Liver (tissue), 9 donors: Measurements from ENCODE around the gene ENTR1. TPM values are rescaled to one million over a fixed set of nuclear protein-coding genes. Genes with fewer than 3 reads are reported as not detected.

ENCODE experiments used
- DNase-seq: peaks from one replicate; pipeline ENCODE4 v3.0.0-alpha.2; 2017; ENCODE audit warnings: low spot score
- H3K27ac ChIP-seq, 2 donors: one replicate each; pipeline ENCODE4 v1.7.0; 2013; ENCODE audit warnings: inconsistent platforms in 2 of 2, low read length in 2 of 2, control low read depth in 1 of 2, low read depth in 1 of 2, mild to moderate bottlenecking in 1 of 2
- H3K27me3 ChIP-seq, 4 donors: one replicate each; pipeline versions ENCODE4 v1.6.1 to v1.7.0; 2013; ENCODE audit warnings: low read length in 3 of 4, inconsistent platforms in 1 of 4, mild to moderate bottlenecking in 1 of 4, moderate library complexity in 1 of 4; ENCODE audit not compliant: control insufficient read depth in 4 of 4, insufficient read depth in 4 of 4
- H3K36me3 ChIP-seq, 4 donors: one replicate each; pipeline versions ENCODE4 v1.6.1 to v1.7.0; 2013; ENCODE audit warnings: low read length in 3 of 4, mild to moderate bottlenecking in 3 of 4, low read depth in 1 of 4, moderate library complexity in 1 of 4; ENCODE audit not compliant: control insufficient read depth in 4 of 4, insufficient read depth in 3 of 4
- H3K4me1 ChIP-seq, 4 donors: one replicate each; pipeline versions ENCODE4 v1.6.1 to v1.7.0; 2013; ENCODE audit warnings: low read length in 3 of 4, mild to moderate bottlenecking in 3 of 4, moderate library complexity in 1 of 4; ENCODE audit not compliant: control insufficient read depth in 4 of 4, insufficient read depth in 4 of 4
- H3K4me3 ChIP-seq, 3 donors: one replicate each; pipeline versions ENCODE4 v1.6.1 to v1.7.0; 2013; ENCODE audit warnings: low read length in 3 of 3, control low read depth in 1 of 3, low read depth in 1 of 3, mild to moderate bottlenecking in 1 of 3
- H3K9ac ChIP-seq, 2 donors: one replicate each; pipeline ENCODE4 v1.7.0; 2013; ENCODE audit warnings: low read length in 2 of 2, mild to moderate bottlenecking in 2 of 2, moderate library complexity in 2 of 2, control low read depth in 1 of 2, low read depth in 1 of 2
- H3K9me3 ChIP-seq, 4 donors: one replicate each; pipeline versions ENCODE4 v1.6.1 to v1.7.0; 2013; ENCODE audit warnings: low read length in 3 of 4; ENCODE audit not compliant: control insufficient read depth in 4 of 4
- ATF3 ChIP-seq: IDR thresholded peaks from 2 replicates; pipeline ENCODE4 v1.6.1; 2016; ENCODE audit warnings: antibody characterized with exemption
- CTCF ChIP-seq: fragments of 150-350 bp; IDR thresholded peaks from 2 replicates; pipeline ENCODE4 v1.5.1; 2017; ENCODE audit warnings: improper control_type of control experiment, low read depth, low read length; ENCODE audit not compliant: missing input control
- EGR1 ChIP-seq, 2 donors: IDR thresholded peaks; 2 replicates each; pipeline ENCODE4 v1.6.1; 2016 to 2018; ENCODE audit warnings: antibody characterized with exemption in 2 of 2, low read depth in 2 of 2
- FOXA1 ChIP-seq: IDR thresholded peaks from 2 replicates; pipeline ENCODE4 v1.6.1; 2016; ENCODE audit warnings: antibody characterized with exemption
- FOXA2 ChIP-seq: IDR thresholded peaks from 2 replicates; pipeline ENCODE4 v1.6.1; 2016; ENCODE audit warnings: antibody characterized with exemption
- GABPA ChIP-seq, 2 donors: IDR thresholded peaks in 1 of 2; conservative IDR thresholded peaks in 1 of 2; 2 replicates each; pipeline ENCODE4 v1.6.1; 2016; ENCODE audit warnings: antibody characterized with exemption in 2 of 2, mild to moderate bottlenecking in 1 of 2, moderate library complexity in 1 of 2
- HNF4A ChIP-seq, 2 donors: conservative IDR thresholded peaks; 2 replicates each; pipeline ENCODE4 v1.6.1; 2016; ENCODE audit warnings: antibody characterized with exemption in 2 of 2, mild to moderate bottlenecking in 2 of 2
- HNF4G ChIP-seq: IDR thresholded peaks from 2 replicates; pipeline ENCODE4 v1.6.1; 2016; ENCODE audit warnings: antibody characterized with exemption
- JUND ChIP-seq, 2 donors: IDR thresholded peaks; 2 replicates each; pipeline ENCODE4 v1.6.1; 2016; ENCODE audit warnings: antibody characterized with exemption in 2 of 2
- MAX ChIP-seq: IDR thresholded peaks from 2 replicates; pipeline ENCODE4 v1.6.1; 2016; ENCODE audit warnings: antibody characterized with exemption
- NR2F2 ChIP-seq: IDR thresholded peaks from 2 replicates; pipeline ENCODE4 v1.6.1; 2016; ENCODE audit warnings: antibody characterized with exemption
- RAD21 ChIP-seq, 2 donors: IDR thresholded peaks; 2 replicates each; pipeline ENCODE4 v1.6.1; 2016; ENCODE audit warnings: antibody characterized with exemption in 2 of 2, mild to moderate bottlenecking in 2 of 2
- REST ChIP-seq: IDR thresholded peaks from 2 replicates; pipeline ENCODE4 v1.6.1; 2016; ENCODE audit warnings: antibody characterized with exemption, mild to moderate bottlenecking
- RXRA ChIP-seq, 2 donors: IDR thresholded peaks; 2 replicates each; pipeline ENCODE4 v1.6.1; 2017 to 2018; ENCODE audit warnings: antibody characterized with exemption in 2 of 2, mild to moderate bottlenecking in 1 of 2
- SP1 ChIP-seq: IDR thresholded peaks from 2 replicates; pipeline ENCODE4 v1.6.1; 2018; ENCODE audit warnings: antibody characterized with exemption, mild to moderate bottlenecking
- TAF1 ChIP-seq: conservative IDR thresholded peaks from 2 replicates; pipeline ENCODE4 v1.6.1; 2016; ENCODE audit warnings: antibody characterized with exemption, mild to moderate bottlenecking
- YY1 ChIP-seq: IDR thresholded peaks from 2 replicates; pipeline ENCODE4 v1.6.1; 2016; ENCODE audit warnings: antibody characterized with exemption, mild to moderate bottlenecking
- ZBTB33 ChIP-seq: IDR thresholded peaks from 2 replicates; pipeline ENCODE4 v1.6.1; 2016; ENCODE audit warnings: antibody characterized with exemption
- WGBS: extraction: QIAGEN DNeasy Blood & Tissue Kit; methylation state at CpG from one replicate; pipeline ENCODE4 v1.1.7; 2013; 5-methylcytosine and 5-hydroxymethylcytosine counted together
- polyA plus RNA-seq, 2 donors: library from polyadenylated mRNA; stranded (reverse) in 1 of 2; unstranded in 1 of 2; fragments of 200-250 nt in 1 of 2; fragments of >200 nt in 1 of 2; fragmentation: Nextera tagmentation in 1 of 2; extraction: Ambion mirVana in 1 of 2; gene quantifications; one replicate each; pipeline versions ENCODE4 v1.2.1 to v1.2.3, GENCODE V29; 2013 to 2015
- total RNA-seq, 2 donors: library from RNA; depleted of rRNA; stranded (reverse); fragments of >200 nt; gene quantifications; one replicate each; pipeline ENCODE4 v1.2.3, GENCODE V29; 2014
- donor health status: healthy.
- donor health status: healthy.
- donor health status: healthy.
- donor health status: healthy.
- donor health status: healthy.

The ENTR1 gene
- total and polyA plus RNA-seq, 4 donors, result 11.0 to 28.1 (median 19.1) TPM

GRCh38 chr9:136376457-136376856 is 34.0 kb downstream of the ENTR1 start:
- TF ChIP-seq HNF4G (no peak), HNF4A (conservative IDR thresholded peaks at IDR 0.05) (no peak), ZBTB33 (no peak), EGR1 (IDR thresholded peaks at IDR 0.05; ENCODE audit: low read depth in 2 of 2) (no peak), MAX (no peak), GABPA (IDR thresholded peaks at IDR 0.05 in 1 of 2, conservative IDR thresholded peaks at IDR 0.05 in 1 of 2) (no peak), RXRA (IDR thresholded peaks at IDR 0.05) (no peak), YY1 (no peak), ATF3 (no peak), NR2F2 (no peak), FOXA1 (no peak), SP1 (no peak), JUND (IDR thresholded peaks at IDR 0.05) (no peak), FOXA2 (no peak), REST (no peak)
- Histone ChIP-seq H3K27me3 (no peaks in the 10 kb centered on the region), H3K9me3 (no peaks in the 10 kb centered on the region), H3K9ac (no peak overlapping the region), H3K4me1 (peaks cover 0 to 22% (median 11%) of the 10 kb centered on the region in 4 donors), H3K27ac (no peak overlapping the region), H3K36me3 (peaks cover 0 to 21% (median 7%) of the 10 kb centered on the region in 4 donors), H3K4me3 (no peak overlapping the region)
- 90% methylated on average over 8 of the region's 8 CpGs for WGBS
- no peak for DNase-seq

- no peak for DNase-seq
- WGBS, result 95% methylated on average over 12 of the region's 12 CpGs
- no peak for TF ChIP-seq YY1
- no peak for TF ChIP-seq HNF4A (conservative IDR thresholded peaks at IDR 0.05)
- no peak for TF ChIP-seq SP1
- no peak for TF ChIP-seq RXRA (IDR thresholded peaks at IDR 0.05)
- TF ChIP-seq ATF3, result no peak
- TF ChIP-seq FOXA2, result no peak
- TF ChIP-seq FOXA1, result no peak
- TF ChIP-seq RAD21 (IDR thresholded peaks at IDR 0.05), result no peak
- TF ChIP-seq ZBTB33, result no peak
- TF ChIP-seq TAF1, result no peak
- TF ChIP-seq GABPA (IDR thresholded peaks at IDR 0.05 in 1 of 2, conservative IDR thresholded peaks at IDR 0.05 in 1 of 2), result no peak
- TF ChIP-seq NR2F2, result no peak
- no peak for TF ChIP-seq CTCF
- TF ChIP-seq HNF4G, result no peak
- TF ChIP-seq MAX, result no peak
Measured at GRCh38 chr9:136375096-136375495, 35.3 kb downstream of the ENTR1 start.

More at GRCh38 chr9:136375096-136375495, 35.3 kb downstream of the ENTR1 start:
- H3K4me3 ChIP-seq, result no peak overlapping the region
- no peaks in the 10 kb centered on the region for H3K27me3 ChIP-seq
- H3K36me3 ChIP-seq, result peaks cover 0 to 9% (median 4%) of the 10 kb centered on the region in 4 donors
- no peak overlapping the region for H3K27ac ChIP-seq
- H3K4me1 ChIP-seq, result peaks cover 0 to 22% (median 11%) of the 10 kb centered on the region in 4 donors
- H3K9ac ChIP-seq, result no peak overlapping the region
- no peaks in the 10 kb centered on the region for H3K9me3 ChIP-seq
